Fibroblast of lung (primary cell): ENCODE results near the gene HIVEP3. TPM values are rescaled to one million over a fixed set of nuclear protein-coding genes. Genes with fewer than 3 reads are reported as not detected.

Experiments
- DNase-seq, 2 donors: peaks; one replicate each; pipeline versions ENCODE4 v3.0.0 to v3.0.0-alpha.2; 2010; ENCODE audit warnings: low read depth in 2 of 2
- H2AFZ ChIP-seq: 2 replicates; pipeline ENCODE4 v1.5.1; 2012; ENCODE audit warnings: low read length, control low read depth, inconsistent platforms
- H3K27ac ChIP-seq: 2 replicates; pipeline ENCODE4 v1.5.1; 2011; ENCODE audit warnings: low read length, control low read depth; ENCODE audit not compliant: insufficient read depth
- H3K27me3 ChIP-seq: 2 replicates; pipeline ENCODE4 v1.5.1; 2011; ENCODE audit warnings: mild to moderate bottlenecking, low read length; ENCODE audit not compliant: control insufficient read depth, insufficient read depth
- H3K36me3 ChIP-seq: 2 replicates; pipeline ENCODE4 v1.5.1; 2011; ENCODE audit warnings: low read length; ENCODE audit not compliant: control insufficient read depth, insufficient read depth
- H3K4me1 ChIP-seq: 2 replicates; pipeline ENCODE4 v1.5.1; 2011; ENCODE audit warnings: low read length; ENCODE audit not compliant: control insufficient read depth, insufficient read depth; ENCODE audit errors: extremely low read depth
- H3K4me2 ChIP-seq: 2 replicates; pipeline ENCODE4 v1.5.1; 2011; ENCODE audit warnings: low read length, control low read depth; ENCODE audit not compliant: insufficient read depth; ENCODE audit errors: extremely low read depth
- H3K4me3 ChIP-seq, 4 experiments: fragments of 200-600 bp in 1 of 4; sonication (generic) in 1 of 4; replicated peaks in 1 of 4; 2 replicates each; pipeline ENCODE4 v1.5.1; 2011 to 2016; ENCODE audit warnings: low read length in 4 of 4, low read depth in 3 of 4, mild to moderate bottlenecking in 3 of 4, control low read depth in 2 of 4, inconsistent platforms in 1 of 4, mixed read lengths in 1 of 4; ENCODE audit not compliant: insufficient read depth in 1 of 4; ENCODE audit errors: control extremely low read depth in 1 of 4
- H3K79me2 ChIP-seq: 2 replicates; pipeline ENCODE4 v1.5.1; 2012; ENCODE audit warnings: mild to moderate bottlenecking, low read length, inconsistent platforms; ENCODE audit not compliant: control insufficient read depth, insufficient read depth
- H3K9ac ChIP-seq: 2 replicates; pipeline ENCODE4 v1.5.1; 2011; ENCODE audit warnings: mild to moderate bottlenecking, low read length, control low read depth; ENCODE audit not compliant: insufficient read depth
- H3K9me3 ChIP-seq: 2 replicates; pipeline ENCODE4 v1.5.1; 2012; ENCODE audit warnings: low read depth, low read length; ENCODE audit not compliant: control insufficient read depth, insufficient read depth
- H4K20me1 ChIP-seq: 2 replicates; pipeline ENCODE4 v1.5.1; 2011; ENCODE audit warnings: low read length; ENCODE audit not compliant: control insufficient read depth, insufficient read depth; ENCODE audit errors: extremely low read depth
- EZH2 ChIP-seq: IDR thresholded peaks from 2 replicates; pipeline ENCODE4 v1.5.1; 2012; ENCODE audit warnings: low read length, control low read depth, mild to moderate bottlenecking; ENCODE audit errors: missing control alignments
- polyA plus RNA-seq, 2 donors: library from polyadenylated mRNA; depleted of rRNA in 1 of 2; stranded (reverse) in 1 of 2; unstranded in 1 of 2; fragments of >200 nt; gene quantifications; 2 replicates each; pipeline ENCODE4 v1.2.1, GENCODE V29; 2011 to 2012; ENCODE audit warnings: missing spikeins in 1 of 2
- total RNA-seq: library from RNA; depleted of rRNA; stranded (reverse); fragments of >200 nt; gene quantifications from 2 replicates; pipeline ENCODE4 v1.2.1, GENCODE V29; 2014
- TF ChIP-seq, protein P1 (sequence below), 2 donors: IDR thresholded peaks in 1 of 2; conservative IDR thresholded peaks in 1 of 2; 1 replicate in 1 of 2; 2 replicates in 1 of 2; pipeline ENCODE4 v1.5.1; 2011 to 2012; ENCODE audit warnings: low read length in 2 of 2, control low read depth in 1 of 2, inconsistent platforms in 1 of 2, low read depth in 1 of 2, mild to moderate bottlenecking in 1 of 2

HIVEP3 gene
- total and polyA plus RNA-seq, 2 donors (not counting 1 experiment from before 2014, with no cell fraction given) = 0.83 to 3.2 TPM

- no peaks in the 10 kb centered on the region for H3K4me1 ChIP-seq
- no peak for DNase-seq
- TF ChIP-seq EZH2 = no peak
- TF ChIP-seq, protein P1, sequence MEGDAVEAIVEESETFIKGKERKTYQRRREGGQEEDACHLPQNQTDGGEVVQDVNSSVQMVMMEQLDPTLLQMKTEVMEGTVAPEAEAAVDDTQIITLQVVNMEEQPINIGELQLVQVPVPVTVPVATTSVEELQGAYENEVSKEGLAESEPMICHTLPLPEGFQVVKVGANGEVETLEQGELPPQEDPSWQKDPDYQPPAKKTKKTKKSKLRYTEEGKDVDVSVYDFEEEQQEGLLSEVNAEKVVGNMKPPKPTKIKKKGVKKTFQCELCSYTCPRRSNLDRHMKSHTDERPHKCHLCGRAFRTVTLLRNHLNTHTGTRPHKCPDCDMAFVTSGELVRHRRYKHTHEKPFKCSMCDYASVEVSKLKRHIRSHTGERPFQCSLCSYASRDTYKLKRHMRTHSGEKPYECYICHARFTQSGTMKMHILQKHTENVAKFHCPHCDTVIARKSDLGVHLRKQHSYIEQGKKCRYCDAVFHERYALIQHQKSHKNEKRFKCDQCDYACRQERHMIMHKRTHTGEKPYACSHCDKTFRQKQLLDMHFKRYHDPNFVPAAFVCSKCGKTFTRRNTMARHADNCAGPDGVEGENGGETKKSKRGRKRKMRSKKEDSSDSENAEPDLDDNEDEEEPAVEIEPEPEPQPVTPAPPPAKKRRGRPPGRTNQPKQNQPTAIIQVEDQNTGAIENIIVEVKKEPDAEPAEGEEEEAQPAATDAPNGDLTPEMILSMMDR (conservative IDR thresholded peaks at IDR 0.05 in 1 of 2, IDR thresholded peaks at IDR 0.05 in 1 of 2; ENCODE audit: low read depth in 1 of 2, low read length in 2 of 2) = no peak
- no peak overlapping the region for H3K4me2 ChIP-seq
- H3K9ac ChIP-seq = no peak overlapping the region
- H4K20me1 ChIP-seq = no peaks in the 10 kb centered on the region
- H3K27ac ChIP-seq = no peak overlapping the region
- H3K9me3 ChIP-seq = no peaks in the 10 kb centered on the region
- H3K27me3 ChIP-seq = no peaks in the 10 kb centered on the region
- no peaks in the 10 kb centered on the region for H3K79me2 ChIP-seq
- no peak overlapping the region for H3K4me3 ChIP-seq
- H3K36me3 ChIP-seq = no peaks in the 10 kb centered on the region
- no peak overlapping the region for H2AFZ ChIP-seq
Measured at GRCh38 chr1:41562328-41562727, 356.4 kb downstream of the HIVEP3 start.

DNA sequence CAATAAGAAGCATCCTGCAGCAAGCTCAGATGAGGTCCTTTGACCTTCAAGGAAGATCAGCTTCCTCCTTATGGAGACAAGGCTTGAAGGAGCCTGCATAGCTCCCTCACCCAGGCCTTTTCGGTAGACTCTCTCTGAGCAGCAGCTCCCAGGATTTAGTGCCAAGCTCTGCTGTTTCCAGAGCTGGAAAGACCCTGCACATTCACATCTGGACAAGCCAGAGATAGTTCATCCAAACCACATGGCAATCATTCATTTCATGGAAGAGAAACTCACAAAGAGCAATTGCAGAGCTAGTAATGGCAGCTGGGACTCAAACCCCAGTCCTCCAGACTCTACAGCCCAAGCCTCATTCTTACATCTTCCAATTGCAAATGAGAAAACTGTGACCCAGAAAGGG lies 357.8 kb downstream of the HIVEP3 start:
- no peak overlapping the region for H3K27ac ChIP-seq
- no peak overlapping the region for H2AFZ ChIP-seq
- no peak overlapping the region for H3K4me2 ChIP-seq
- TF ChIP-seq, protein P1 (conservative IDR thresholded peaks at IDR 0.05 in 1 of 2, IDR thresholded peaks at IDR 0.05 in 1 of 2; ENCODE audit: low read depth in 1 of 2, low read length in 2 of 2) = no peak
- no peak for TF ChIP-seq EZH2
- no peaks in the 10 kb centered on the region for H3K36me3 ChIP-seq
- H3K27me3 ChIP-seq = no peaks in the 10 kb centered on the region
- no peak for DNase-seq
- H4K20me1 ChIP-seq = no peaks in the 10 kb centered on the region
- no peaks in the 10 kb centered on the region for H3K9me3 ChIP-seq
- no peak overlapping the region for H3K4me3 ChIP-seq
- H3K4me1 ChIP-seq = no peaks in the 10 kb centered on the region
- H3K79me2 ChIP-seq = no peaks in the 10 kb centered on the region
- no peak overlapping the region for H3K9ac ChIP-seq

DNA sequence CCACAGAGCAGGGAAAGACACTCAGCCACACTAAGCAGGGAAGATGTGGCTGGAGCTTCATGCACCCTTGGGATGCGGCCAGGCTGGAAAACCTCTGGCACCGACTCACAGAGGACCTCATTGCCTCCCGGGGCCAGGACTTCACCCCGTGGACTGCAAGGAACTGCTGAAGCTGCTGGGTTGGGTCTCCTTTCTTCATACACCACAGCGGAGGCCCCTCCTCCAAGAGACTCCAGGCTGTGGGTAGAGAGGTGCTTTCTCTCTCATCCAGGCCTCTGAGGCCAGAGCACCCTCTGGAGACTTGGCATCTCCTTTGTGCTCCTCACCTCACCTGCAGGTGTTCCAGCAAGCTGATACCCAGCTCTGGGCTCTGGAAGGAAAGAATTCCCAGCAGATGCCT lies 358.2 kb downstream of the HIVEP3 start:
- H3K79me2 ChIP-seq = no peaks in the 10 kb centered on the region
- no peaks in the 10 kb centered on the region for H3K9me3 ChIP-seq
- H3K4me3 ChIP-seq = no peak overlapping the region
- no peaks in the 10 kb centered on the region for H3K4me1 ChIP-seq
- TF ChIP-seq, protein P1 (conservative IDR thresholded peaks at IDR 0.05 in 1 of 2, IDR thresholded peaks at IDR 0.05 in 1 of 2; ENCODE audit: low read depth in 1 of 2, low read length in 2 of 2) = no peak
- no peak for TF ChIP-seq EZH2
- H3K4me2 ChIP-seq = no peak overlapping the region
- no peaks in the 10 kb centered on the region for H3K27me3 ChIP-seq
- no peak overlapping the region for H3K27ac ChIP-seq
- H4K20me1 ChIP-seq = no peaks in the 10 kb centered on the region
- DNase-seq = no peak
- H2AFZ ChIP-seq = no peak overlapping the region
- no peak overlapping the region for H3K9ac ChIP-seq
- no peaks in the 10 kb centered on the region for H3K36me3 ChIP-seq
